ENCODE data around the gene AMOTL2.

Gene AMOTL2

GRCh38 chr3:134314588-134315285 is 59.5 kb downstream of the AMOTL2 start:
- DNase-seq (ENCODE audit: low spot score) = peak; percentile 23

GRCh38 chr3:134313847-134314587 is 60.2 kb downstream of the AMOTL2 start:
- no peak for DNase-seq (ENCODE audit: low spot score)

- DNase-seq (ENCODE audit: low spot score) = peak; percentile 50
Measured at GRCh38 chr3:134312873-134313846, 61.1 kb downstream of the AMOTL2 start.

GRCh38 chr3:134312072-134312872 is 62.0 kb downstream of the AMOTL2 start:
- DNase-seq (ENCODE audit: low spot score) = no peak

- no peak for DNase-seq (ENCODE audit: low spot score)
Measured at GRCh38 chr3:134311693-134312071, 62.6 kb downstream of the AMOTL2 start.

GRCh38 chr3:134311265-134311664 is 63.0 kb downstream of the AMOTL2 start:
- DNase-seq (ENCODE audit: low spot score) = no peak

GRCh38 chr3:134309987-134310700 is 64.1 kb downstream of the AMOTL2 start:
- no peak for DNase-seq (ENCODE audit: low spot score)

GRCh38 chr3:134308350-134308891 is 65.8 kb downstream of the AMOTL2 start:
- DNase-seq (ENCODE audit: low spot score) = peak; percentile 80

- DNase-seq (ENCODE audit: low spot score) = no peak
Measured at GRCh38 chr3:134307425-134307824, 66.8 kb downstream of the AMOTL2 start.

- DNase-seq (ENCODE audit: low spot score) = no peak
Measured at GRCh38 chr3:134306320-134306719, 67.9 kb downstream of the AMOTL2 start.

Data from kidney capillary endothelial cell (primary cell).